SU-DHL-6 (cell line): ENCODE measurements around the gene TAGLN2.
"Not testable (repeated sequence)": the region's sequence is repeated elsewhere in the genome, so short reads cannot be mapped to it uniquely, and the experiment has no call there.

ENCODE experiments used
- H2AFZ ChIP-seq: fragments of 200-600 bp; sonication (generic); 2 replicates; pipeline ENCODE4 v1.6.1; 2014; ENCODE audit warnings: low read depth, mild to moderate bottlenecking, moderate library complexity, mixed read lengths, antibody characterized with exemption, low read length; ENCODE audit not compliant: severe bottlenecking
- H3F3A ChIP-seq: fragments of 200-600 bp; shearing (Covaris generic); 2 replicates; pipeline ENCODE4 v1.6.0; 2016; ENCODE audit warnings: antibody characterized with exemption, mild to moderate bottlenecking; ENCODE audit not compliant: insufficient read depth
- H3K27ac ChIP-seq: fragments of 200-600 bp; sonication (generic); 2 replicates; pipeline ENCODE4 v1.5.1; 2016; ENCODE audit warnings: low read depth, mild to moderate bottlenecking, low read length, moderate library complexity, mixed read lengths
- H3K27me3 ChIP-seq: fragments of 200-600 bp; sonication (generic), shearing (Covaris generic); 2 replicates; pipeline ENCODE4 v1.6.0; 2014; ENCODE audit warnings: mild to moderate bottlenecking, low read length
- H3K36me3 ChIP-seq: fragments of 200-600 bp; sonication (generic); 2 replicates; pipeline ENCODE4 v1.6.1; 2014; ENCODE audit warnings: mild to moderate bottlenecking, low read length, mixed read lengths
- H3K4me2 ChIP-seq: fragments of 300-600, 200-600 bp; shearing (Covaris generic), sonication (generic); 2 replicates; pipeline ENCODE4 v1.6.0; 2014; ENCODE audit warnings: low read length, low read depth, mild to moderate bottlenecking; ENCODE audit not compliant: poor library complexity, severe bottlenecking
- H3K4me3 ChIP-seq: fragments of 200-600 bp; sonication (generic); 2 replicates; pipeline ENCODE4 v1.5.1; 2014; ENCODE audit warnings: antibody characterized with exemption, low read length, mild to moderate bottlenecking, mixed read lengths; ENCODE audit not compliant: insufficient read depth, poor library complexity, severe bottlenecking
- H3K79me2 ChIP-seq: fragments of 200-600 bp; sonication (generic); 2 replicates; pipeline ENCODE4 v1.6.1; 2014; ENCODE audit warnings: mild to moderate bottlenecking, low read length, moderate library complexity; ENCODE audit not compliant: insufficient read depth
- H3K9ac ChIP-seq: fragments of 200-600 bp; sonication (generic); 2 replicates; pipeline ENCODE4 v1.7.0; 2014; ENCODE audit warnings: mild to moderate bottlenecking, low read length
- H3K9me2 ChIP-seq: fragments of 200-600 bp; sonication (generic); replicated peaks from 2 replicates; pipeline ENCODE4 v1.6.1; 2014; ENCODE audit warnings: low read length; ENCODE audit not compliant: insufficient read depth
- H3K9me3 ChIP-seq: fragments of 200-600 bp; sonication (generic); 2 replicates; pipeline ENCODE4 v1.6.1; 2014; ENCODE audit warnings: low read length, mixed read lengths; ENCODE audit not compliant: insufficient read depth
- H4K20me1 ChIP-seq: fragments of 200-600 bp; sonication (generic); 2 replicates; pipeline ENCODE4 v1.6.1; 2014; ENCODE audit warnings: low read depth, mild to moderate bottlenecking, antibody characterized with exemption, low read length, moderate library complexity, mixed read lengths
- EZH2phosphoT487 ChIP-seq: fragments of 200-600 bp; sonication (generic), shearing (Covaris generic); conservative IDR thresholded peaks from 2 replicates; pipeline ENCODE4 v1.6.1; 2018; ENCODE audit warnings: mild to moderate bottlenecking, antibody characterized with exemption, low read length, moderate library complexity, mixed read lengths
- TF ChIP-seq, protein P1 (sequence below): fragments of 200-600 bp; sonication (generic); IDR thresholded peaks from one replicate; pipeline ENCODE4 v1.5.1; 2017; ENCODE audit warnings: antibody characterized with exemption, mild to moderate bottlenecking, low read length, moderate library complexity; ENCODE audit not compliant: insufficient read depth, poor library complexity, severe bottlenecking

The TAGLN2 gene

DNA sequence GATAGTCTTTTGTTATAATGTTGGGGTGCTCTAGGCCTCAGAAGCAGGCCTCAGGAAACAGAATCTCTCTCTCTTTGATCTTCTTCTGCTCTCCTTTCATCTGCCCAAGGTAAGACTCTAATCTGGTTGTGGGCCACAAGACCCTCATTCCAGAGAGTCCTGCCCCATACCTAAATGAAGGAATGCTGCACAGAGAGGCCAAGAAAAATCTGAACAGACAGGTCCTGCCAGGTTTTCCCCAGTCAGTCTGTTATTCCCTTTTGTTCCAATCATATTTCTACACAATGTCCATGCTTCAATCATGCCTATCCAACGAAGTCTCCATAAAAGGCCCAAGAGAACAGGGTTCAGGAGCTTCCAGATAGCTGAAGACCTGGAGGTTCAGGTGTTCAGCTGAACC, 18.3 kb downstream of the TAGLN2 start:
- no peak for TF ChIP-seq EZH2phosphoT487
- TF ChIP-seq, protein P1, sequence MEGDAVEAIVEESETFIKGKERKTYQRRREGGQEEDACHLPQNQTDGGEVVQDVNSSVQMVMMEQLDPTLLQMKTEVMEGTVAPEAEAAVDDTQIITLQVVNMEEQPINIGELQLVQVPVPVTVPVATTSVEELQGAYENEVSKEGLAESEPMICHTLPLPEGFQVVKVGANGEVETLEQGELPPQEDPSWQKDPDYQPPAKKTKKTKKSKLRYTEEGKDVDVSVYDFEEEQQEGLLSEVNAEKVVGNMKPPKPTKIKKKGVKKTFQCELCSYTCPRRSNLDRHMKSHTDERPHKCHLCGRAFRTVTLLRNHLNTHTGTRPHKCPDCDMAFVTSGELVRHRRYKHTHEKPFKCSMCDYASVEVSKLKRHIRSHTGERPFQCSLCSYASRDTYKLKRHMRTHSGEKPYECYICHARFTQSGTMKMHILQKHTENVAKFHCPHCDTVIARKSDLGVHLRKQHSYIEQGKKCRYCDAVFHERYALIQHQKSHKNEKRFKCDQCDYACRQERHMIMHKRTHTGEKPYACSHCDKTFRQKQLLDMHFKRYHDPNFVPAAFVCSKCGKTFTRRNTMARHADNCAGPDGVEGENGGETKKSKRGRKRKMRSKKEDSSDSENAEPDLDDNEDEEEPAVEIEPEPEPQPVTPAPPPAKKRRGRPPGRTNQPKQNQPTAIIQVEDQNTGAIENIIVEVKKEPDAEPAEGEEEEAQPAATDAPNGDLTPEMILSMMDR = no peak

DNA sequence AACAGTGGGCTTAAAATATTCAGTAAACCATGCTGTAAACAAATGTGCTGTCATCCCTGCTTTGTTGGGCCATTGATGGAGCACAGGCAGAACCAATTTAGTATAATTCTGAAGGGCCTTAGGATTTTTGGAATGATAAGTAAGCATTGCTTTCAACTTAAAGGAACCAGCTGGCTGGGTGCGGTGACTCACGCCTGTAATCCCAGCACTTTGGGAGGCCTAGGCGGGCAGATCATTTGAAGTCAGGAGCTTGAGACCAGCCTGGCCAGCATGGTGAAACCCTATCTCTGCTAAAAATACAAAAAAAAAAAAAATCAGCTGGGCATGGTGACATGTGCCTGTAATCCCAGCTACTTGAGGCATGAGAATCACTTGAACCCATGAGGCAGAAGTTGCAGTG, 21.3 kb downstream of the TAGLN2 start:
- H3K27ac ChIP-seq, H4K20me1 ChIP-seq, H3K9me3 ChIP-seq, H2AFZ ChIP-seq, H3F3A ChIP-seq, H3K4me3 ChIP-seq, H3K79me2 ChIP-seq, H3K9me2 ChIP-seq, H3K36me3 ChIP-seq, H3K9ac ChIP-seq, H3K4me2 ChIP-seq, H3K27me3 ChIP-seq: not testable (repeated sequence)

More for the DNA sequence above, 18.3 kb downstream of the TAGLN2 start:
- Histone ChIP-seq H4K20me1 (no peaks in the 10 kb centered on the region), H3K9me3 (no peaks in the 10 kb centered on the region), H3F3A (no peaks in the 10 kb centered on the region), H3K79me2 (no peaks in the 10 kb centered on the region), H3K36me3 (no peaks in the 10 kb centered on the region), H3K9me2 (no peaks in the 10 kb centered on the region), H3K27ac (no peak overlapping the region), H3K4me2 (no peak overlapping the region), H3K4me3 (no peak overlapping the region), H2AFZ (no peak overlapping the region), H3K27me3 (no peaks in the 10 kb centered on the region), H3K9ac (no peak overlapping the region)

GRCh38 chr1:159902541-159902940, 22.8 kb downstream of the TAGLN2 start:
- Histone ChIP-seq H3K9me2 (no peaks in the 10 kb centered on the region), H2AFZ (no peak overlapping the region), H3K4me2 (no peak overlapping the region), H3F3A (no peaks in the 10 kb centered on the region), H3K36me3 (no peaks in the 10 kb centered on the region), H3K27me3 (no peaks in the 10 kb centered on the region), H4K20me1 (no peaks in the 10 kb centered on the region), H3K4me3 (no peak overlapping the region), H3K79me2 (no peaks in the 10 kb centered on the region), H3K9ac (no peak overlapping the region), H3K9me3 (no peaks in the 10 kb centered on the region), H3K27ac (no peak overlapping the region)
- TF ChIP-seq, protein P1 = no peak
- TF ChIP-seq EZH2phosphoT487 = no peak

DNA sequence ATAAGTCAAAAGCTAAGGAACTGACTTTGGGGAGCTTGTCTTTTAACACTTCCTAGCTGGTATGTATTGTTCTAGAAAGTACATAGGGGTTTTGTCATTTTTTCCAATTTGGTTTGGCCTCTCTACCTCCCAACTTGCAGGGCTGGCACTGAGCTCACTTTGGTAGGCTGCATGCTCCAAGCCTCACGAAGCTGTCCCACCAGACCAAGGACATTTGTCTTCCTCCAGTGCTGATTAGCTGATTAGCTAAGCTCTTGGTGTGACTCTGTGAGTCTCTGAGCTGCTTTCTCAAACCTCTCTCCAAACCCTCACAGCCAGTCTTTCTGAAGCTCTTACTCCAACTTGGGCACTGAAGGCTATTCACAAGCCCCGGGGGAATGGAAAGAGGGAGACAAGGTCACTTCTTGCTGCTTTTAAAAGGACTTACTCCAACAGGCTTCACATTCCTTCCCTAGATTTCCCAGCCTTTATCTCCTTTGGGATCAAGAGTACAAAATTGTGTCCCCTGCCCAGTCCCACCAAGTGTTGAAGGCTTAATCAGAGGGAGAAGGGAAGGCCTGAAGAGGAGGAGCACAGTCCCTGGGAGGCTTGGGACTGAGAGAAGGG, 24.4 kb downstream of the TAGLN2 start:
- H3K4me3 ChIP-seq = no peak overlapping the region
- no peaks in the 10 kb centered on the region for H4K20me1 ChIP-seq
- no peak for TF ChIP-seq EZH2phosphoT487
- TF ChIP-seq, protein P1 = no peak
- no peaks in the 10 kb centered on the region for H3K36me3 ChIP-seq
- H3K79me2 ChIP-seq = no peaks in the 10 kb centered on the region
- no peak overlapping the region for H3K4me2 ChIP-seq
- H3K27me3 ChIP-seq = no peaks in the 10 kb centered on the region
- H2AFZ ChIP-seq = no peak overlapping the region
- no peak overlapping the region for H3K9ac ChIP-seq
- H3F3A ChIP-seq = no peaks in the 10 kb centered on the region
- no peaks in the 10 kb centered on the region for H3K9me2 ChIP-seq
- no peak overlapping the region for H3K27ac ChIP-seq
- no peaks in the 10 kb centered on the region for H3K9me3 ChIP-seq
